ENCODE measurements around the gene AFF3.

DNA sequence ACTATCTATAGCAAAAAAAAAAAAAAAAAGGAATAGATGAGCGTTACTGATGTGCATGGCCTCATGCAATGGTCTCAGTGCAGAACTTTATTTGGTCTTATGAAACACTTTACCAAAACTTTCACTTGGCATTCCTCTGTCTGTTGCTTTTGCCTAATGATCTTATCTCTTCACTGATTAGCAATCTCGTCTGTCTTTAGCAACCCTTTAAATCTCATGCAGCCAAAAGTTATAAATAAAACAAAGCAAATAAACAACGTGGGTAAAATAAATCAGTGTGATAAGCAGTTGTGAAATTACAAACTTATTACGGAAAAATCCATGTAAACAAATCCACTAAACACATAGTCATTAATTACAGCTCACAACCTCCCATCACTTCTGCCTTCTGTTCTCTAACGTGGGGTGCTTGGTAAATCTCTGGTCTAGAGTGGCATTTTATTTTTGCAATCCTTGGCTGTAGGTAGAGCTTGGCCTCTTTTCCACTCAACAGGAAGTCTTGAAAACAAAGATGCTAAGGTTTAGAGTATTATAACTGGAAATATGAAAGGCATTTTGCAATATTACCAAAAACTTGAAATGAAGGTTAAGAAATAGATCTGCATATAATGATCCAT is 288.0 kb downstream of the AFF3 start:
- TF ChIP-seq, protein P1, sequence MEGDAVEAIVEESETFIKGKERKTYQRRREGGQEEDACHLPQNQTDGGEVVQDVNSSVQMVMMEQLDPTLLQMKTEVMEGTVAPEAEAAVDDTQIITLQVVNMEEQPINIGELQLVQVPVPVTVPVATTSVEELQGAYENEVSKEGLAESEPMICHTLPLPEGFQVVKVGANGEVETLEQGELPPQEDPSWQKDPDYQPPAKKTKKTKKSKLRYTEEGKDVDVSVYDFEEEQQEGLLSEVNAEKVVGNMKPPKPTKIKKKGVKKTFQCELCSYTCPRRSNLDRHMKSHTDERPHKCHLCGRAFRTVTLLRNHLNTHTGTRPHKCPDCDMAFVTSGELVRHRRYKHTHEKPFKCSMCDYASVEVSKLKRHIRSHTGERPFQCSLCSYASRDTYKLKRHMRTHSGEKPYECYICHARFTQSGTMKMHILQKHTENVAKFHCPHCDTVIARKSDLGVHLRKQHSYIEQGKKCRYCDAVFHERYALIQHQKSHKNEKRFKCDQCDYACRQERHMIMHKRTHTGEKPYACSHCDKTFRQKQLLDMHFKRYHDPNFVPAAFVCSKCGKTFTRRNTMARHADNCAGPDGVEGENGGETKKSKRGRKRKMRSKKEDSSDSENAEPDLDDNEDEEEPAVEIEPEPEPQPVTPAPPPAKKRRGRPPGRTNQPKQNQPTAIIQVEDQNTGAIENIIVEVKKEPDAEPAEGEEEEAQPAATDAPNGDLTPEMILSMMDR (IDR thresholded peaks at IDR 0.05), result no peak
- no peak for TF ChIP-seq POLR2A (IDR thresholded peaks at IDR 0.05)
